RWPE2 (cell line): Measurements from ENCODE around the gene WDR90.

Source experiments
- ATAC-seq: fragments of 200-7000 bp; cut with Tn5 transposase; 3 replicates; pipeline ENCODE4 v1.9.1; 2021; ENCODE audit warnings: low read depth
- DNase-seq: peaks from one replicate; pipeline ENCODE4 v3.0.0-alpha.2; 2020; ENCODE audit warnings: low spot score
- H3K27ac ChIP-seq: fragments of 450-650 bp; 2 replicates; pipeline ENCODE4 v1.5.1; 2017; ENCODE audit warnings: mild to moderate bottlenecking; ENCODE audit not compliant: poor library complexity, severe bottlenecking
- H3K27me3 ChIP-seq: fragments of 250-450 bp; sonication (Bioruptor Pico); 2 replicates; pipeline ENCODE4 v1.5.1; 2021; ENCODE audit warnings: mild to moderate bottlenecking, moderate library complexity; ENCODE audit not compliant: insufficient read depth, poor library complexity, severe bottlenecking
- H3K36me3 ChIP-seq: fragments of 250-450 bp; sonication (Bioruptor Pico); 2 replicates; pipeline ENCODE4 v1.5.1; 2020; ENCODE audit warnings: low read depth, mild to moderate bottlenecking, moderate library complexity
- H3K4me1 ChIP-seq: fragments of 250-450 bp; sonication (Bioruptor Pico); 2 replicates; pipeline ENCODE4 v1.5.1; 2021; ENCODE audit warnings: mild to moderate bottlenecking, moderate library complexity; ENCODE audit not compliant: insufficient read depth, poor library complexity, severe bottlenecking
- H3K4me3 ChIP-seq: fragments of 250-450 bp; sonication (Bioruptor Pico); 2 replicates; pipeline ENCODE4 v1.5.1; 2021; ENCODE audit warnings: mild to moderate bottlenecking, moderate library complexity; ENCODE audit not compliant: severe bottlenecking
- H3K9me3 ChIP-seq: fragments of 250-450 bp; sonication (Bioruptor Pico); 2 replicates; pipeline ENCODE4 v1.5.1; 2021; ENCODE audit warnings: mild to moderate bottlenecking, moderate library complexity; ENCODE audit not compliant: severe bottlenecking
- TF ChIP-seq, protein P1 (sequence below): fragments of 450-650 bp; IDR thresholded peaks from one replicate; pipeline ENCODE4 v1.5.1; 2017; ENCODE audit warnings: mild to moderate bottlenecking, moderate library complexity; ENCODE audit not compliant: poor library complexity, severe bottlenecking

Gene WDR90

DNA sequence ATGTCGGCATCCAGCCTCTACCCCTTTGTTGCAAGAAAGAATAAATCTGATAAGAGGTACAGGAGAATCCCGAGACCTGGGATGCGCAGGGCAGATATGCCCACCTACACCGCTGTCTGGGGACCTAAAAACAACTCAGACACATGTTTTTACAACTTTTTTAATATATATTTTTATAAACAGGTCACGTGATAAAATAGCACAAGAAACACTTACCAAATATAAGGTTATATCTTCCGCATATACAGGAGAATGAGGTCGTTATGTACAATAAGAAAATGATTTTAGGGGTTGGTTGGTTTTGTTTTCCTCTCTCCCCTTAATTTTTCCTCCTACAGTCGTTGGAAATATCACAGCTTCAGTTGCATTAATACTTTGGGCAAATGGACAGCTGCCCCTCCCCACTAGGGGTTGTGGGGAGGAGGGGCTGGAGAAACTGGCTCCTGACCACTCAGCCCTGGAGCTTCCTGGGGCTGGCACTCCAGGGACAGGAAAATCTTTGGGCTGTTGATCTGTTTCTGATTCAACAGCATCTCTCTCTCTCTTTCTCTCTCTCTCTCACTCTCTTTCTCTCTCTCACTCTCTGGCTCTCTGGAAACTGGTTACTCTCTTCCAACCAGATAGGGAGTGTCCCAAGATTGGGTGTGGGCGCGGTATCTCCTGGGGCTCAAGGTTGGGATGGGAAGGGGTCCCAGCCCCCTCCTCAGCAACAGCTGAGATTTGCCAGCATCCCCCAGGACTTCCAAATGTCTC lies 43.4 kb downstream of the WDR90 start:
- ATAC-seq (no peak), DNase-seq (no peak)
- H3K4me3 ChIP-seq, result no peak overlapping the region
- no peak overlapping the region for H3K27ac ChIP-seq
- TF ChIP-seq, protein P1, sequence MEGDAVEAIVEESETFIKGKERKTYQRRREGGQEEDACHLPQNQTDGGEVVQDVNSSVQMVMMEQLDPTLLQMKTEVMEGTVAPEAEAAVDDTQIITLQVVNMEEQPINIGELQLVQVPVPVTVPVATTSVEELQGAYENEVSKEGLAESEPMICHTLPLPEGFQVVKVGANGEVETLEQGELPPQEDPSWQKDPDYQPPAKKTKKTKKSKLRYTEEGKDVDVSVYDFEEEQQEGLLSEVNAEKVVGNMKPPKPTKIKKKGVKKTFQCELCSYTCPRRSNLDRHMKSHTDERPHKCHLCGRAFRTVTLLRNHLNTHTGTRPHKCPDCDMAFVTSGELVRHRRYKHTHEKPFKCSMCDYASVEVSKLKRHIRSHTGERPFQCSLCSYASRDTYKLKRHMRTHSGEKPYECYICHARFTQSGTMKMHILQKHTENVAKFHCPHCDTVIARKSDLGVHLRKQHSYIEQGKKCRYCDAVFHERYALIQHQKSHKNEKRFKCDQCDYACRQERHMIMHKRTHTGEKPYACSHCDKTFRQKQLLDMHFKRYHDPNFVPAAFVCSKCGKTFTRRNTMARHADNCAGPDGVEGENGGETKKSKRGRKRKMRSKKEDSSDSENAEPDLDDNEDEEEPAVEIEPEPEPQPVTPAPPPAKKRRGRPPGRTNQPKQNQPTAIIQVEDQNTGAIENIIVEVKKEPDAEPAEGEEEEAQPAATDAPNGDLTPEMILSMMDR, result no peak
- no peaks in the 10 kb centered on the region for H3K36me3 ChIP-seq
- no peaks in the 10 kb centered on the region for H3K27me3 ChIP-seq
- peaks cover 5% of the 10 kb centered on the region for H3K4me1 ChIP-seq
- no peaks in the 10 kb centered on the region for H3K9me3 ChIP-seq

DNA sequence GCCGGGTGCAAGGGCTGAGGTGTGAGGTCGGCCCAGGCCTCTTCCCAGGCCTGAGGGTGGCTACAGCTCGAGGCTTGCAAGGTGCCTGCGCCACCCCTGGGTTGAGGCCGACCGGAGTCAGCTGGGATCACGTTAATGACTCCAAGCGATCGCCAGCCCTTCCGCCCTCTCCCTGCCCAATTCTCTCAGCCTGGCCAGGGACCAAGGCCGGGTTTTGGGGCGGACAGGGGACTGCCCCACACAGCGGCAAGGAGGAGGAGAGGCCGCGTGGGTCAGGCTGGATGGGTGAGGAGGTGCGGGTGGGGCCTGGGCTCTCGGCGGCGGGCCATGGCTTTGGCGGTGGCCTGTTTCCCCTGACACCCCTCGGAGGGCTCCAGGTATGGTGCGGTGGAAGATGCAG lies 44.2 kb downstream of the WDR90 start:
- H3K4me3 ChIP-seq, result no peak overlapping the region
- TF ChIP-seq, protein P1, result no peak
- H3K27ac ChIP-seq, result no peak overlapping the region
- DNase-seq, result no peak
- no peaks in the 10 kb centered on the region for H3K9me3 ChIP-seq
- peaks cover 5% of the 10 kb centered on the region for H3K4me1 ChIP-seq
- H3K27me3 ChIP-seq, result no peaks in the 10 kb centered on the region
- no peaks in the 10 kb centered on the region for H3K36me3 ChIP-seq
- no peak for ATAC-seq

DNA sequence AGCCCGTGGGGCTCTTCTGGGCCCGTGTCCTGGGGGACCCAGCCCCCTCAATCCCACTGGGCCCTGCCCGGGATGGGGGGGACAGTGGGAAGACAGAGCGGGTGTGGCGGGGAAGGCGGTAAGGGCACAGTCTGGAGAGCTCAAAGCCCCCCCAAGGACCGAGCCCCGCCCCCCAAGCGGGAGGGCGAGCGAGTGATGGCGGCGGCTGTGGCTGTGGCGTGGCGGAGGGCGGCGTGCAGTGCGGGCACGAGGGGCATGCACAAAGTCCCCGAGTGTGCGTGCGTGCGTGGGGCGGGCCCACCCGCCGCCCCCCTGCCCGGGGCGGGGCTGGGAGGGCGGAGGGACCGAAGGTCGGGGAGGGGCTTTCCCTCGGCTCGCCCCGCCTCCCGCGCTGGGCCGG lies 44.6 kb downstream of the WDR90 start:
- ATAC-seq (no peak), DNase-seq (no peak)
- Histone ChIP-seq H3K36me3 (no peaks in the 10 kb centered on the region), H3K27ac (no peak overlapping the region), H3K9me3 (no peaks in the 10 kb centered on the region), H3K27me3 (no peaks in the 10 kb centered on the region), H3K4me1 (peaks cover 5% of the 10 kb centered on the region), H3K4me3 (no peak overlapping the region)
- TF ChIP-seq, protein P1, result no peak

DNA sequence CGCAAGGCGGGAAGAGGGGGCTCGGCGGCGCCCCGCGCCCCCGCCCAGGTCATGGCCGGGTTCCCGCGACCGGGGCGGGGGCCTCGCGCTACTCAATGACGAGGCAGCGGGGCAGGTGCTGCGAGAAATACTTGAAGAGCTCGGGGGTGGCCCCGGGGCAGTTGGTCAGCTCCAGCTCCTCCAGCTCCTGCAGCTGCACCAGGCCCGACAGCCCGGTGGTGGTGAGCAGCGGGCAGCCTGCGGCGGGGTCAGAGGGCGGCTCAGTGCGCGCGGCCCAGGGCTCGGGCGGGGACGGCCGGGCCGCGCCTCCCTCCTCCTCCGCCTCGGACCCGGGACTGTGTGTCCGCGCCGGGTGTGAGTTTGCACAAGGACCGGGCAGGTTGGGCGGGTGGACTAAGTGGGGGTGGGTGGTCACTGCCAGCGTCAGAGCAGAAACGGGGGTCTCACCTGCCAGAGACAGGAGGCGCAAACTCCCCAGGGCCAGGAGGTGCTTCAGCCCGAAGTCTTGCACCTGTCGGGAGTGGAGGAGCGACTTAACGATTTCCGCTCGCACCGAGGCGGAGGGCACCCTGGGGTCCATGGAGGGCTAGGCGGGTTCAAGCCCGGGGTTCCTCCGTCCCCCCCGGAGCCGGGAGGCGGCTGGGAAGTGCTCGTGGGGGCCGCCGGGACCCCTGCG lies 45.2 kb downstream of the WDR90 start:
- TF ChIP-seq, protein P1, result no peak
- Histone ChIP-seq H3K27ac (peak overlapping the region; percentile 48), H3K4me1 (peaks cover 3% of the 10 kb centered on the region), H3K9me3 (no peaks in the 10 kb centered on the region), H3K4me3 (peak overlapping the region; percentile 37), H3K27me3 (no peaks in the 10 kb centered on the region), H3K36me3 (no peaks in the 10 kb centered on the region)
- ATAC-seq, result no peak
- no peak for DNase-seq

DNA sequence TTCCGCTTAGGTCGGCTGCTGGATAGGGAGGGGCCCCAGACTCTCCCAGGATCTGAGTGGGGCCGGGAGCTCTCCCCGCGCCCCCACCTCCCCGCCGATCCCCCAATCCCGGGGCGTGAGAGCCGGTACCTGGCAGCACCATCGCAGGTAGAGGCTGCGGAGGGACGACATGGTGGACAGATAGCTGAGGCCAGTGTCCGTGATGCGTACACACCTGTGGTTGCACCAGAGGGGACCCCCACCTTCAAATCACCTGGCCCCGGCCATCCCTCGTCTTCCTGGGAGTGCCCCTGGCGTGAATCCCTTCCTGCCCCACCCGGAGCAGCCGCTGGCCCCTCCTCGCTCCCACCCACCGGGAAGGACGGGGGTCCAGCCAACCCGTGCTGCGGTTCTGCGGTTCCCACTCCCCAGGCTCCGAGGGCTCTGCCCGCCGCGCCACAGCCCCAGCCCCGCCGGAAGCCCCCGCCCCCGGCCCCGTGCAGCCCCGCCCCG lies 45.7 kb downstream of the WDR90 start:
- Histone ChIP-seq H3K36me3 (no peaks in the 10 kb centered on the region), H3K9me3 (no peaks in the 10 kb centered on the region), H3K4me1 (no peaks in the 10 kb centered on the region), H3K27ac (peak overlapping the region; percentile 48), H3K27me3 (no peaks in the 10 kb centered on the region), H3K4me3 (peak overlapping the region; percentile 37)
- ATAC-seq (no peak), DNase-seq (no peak)
- TF ChIP-seq, protein P1, result no peak
